ENCODE results near the gene EBP. TPM values are rescaled to one million over a fixed set of nuclear protein-coding genes. Genes with fewer than 3 reads are reported as not detected.

The EBP gene
- total RNA-seq, 3 donors from 2014 or later, result 60.5 to 161 (median 158) TPM

GRCh38 chrX:48512371-48512935 lies 9.2 kb upstream of the EBP start:
- no peak for DNase-seq
- Histone ChIP-seq H3K4me1 (ENCODE audit: low read depth) (no peaks in the 10 kb centered on the region), H3K36me3 (ENCODE audit: low read depth) (no peaks in the 10 kb centered on the region), H3K4me3 (no peak overlapping the region), H3K9me3 (no peaks in the 10 kb centered on the region)
- ATAC-seq, result no peak
- TF ChIP-seq CTCF (IDR thresholded peaks at IDR 0.05), result no peak
- intact Hi-C loops (cut with DNase I, micrococcal nuclease), result no loop called here

- Histone ChIP-seq H3K4me1 (ENCODE audit: low read depth) (no peaks in the 10 kb centered on the region), H3K9me3 (no peaks in the 10 kb centered on the region), H3K36me3 (ENCODE audit: low read depth) (no peaks in the 10 kb centered on the region), H3K4me3 (no peak overlapping the region)
- intact Hi-C loops (cut with DNase I, micrococcal nuclease), result no loop called here
- DNase-seq (no peak), ATAC-seq (no peak)
- TF ChIP-seq CTCF (IDR thresholded peaks at IDR 0.05), result no peak
Measured at GRCh38 chrX:48513670-48514069, 7.9 kb upstream of the EBP start.

- Histone ChIP-seq H3K36me3 (ENCODE audit: low read depth) (no peaks in the 10 kb centered on the region), H3K4me3 (no peak overlapping the region), H3K4me1 (ENCODE audit: low read depth) (no peaks in the 10 kb centered on the region), H3K9me3 (no peaks in the 10 kb centered on the region)
- intact Hi-C loops (cut with DNase I, micrococcal nuclease), result no loop called here
- no peak for TF ChIP-seq CTCF (IDR thresholded peaks at IDR 0.05)
- no peak for DNase-seq
- no peak for ATAC-seq
Measured at GRCh38 chrX:48514126-48514806, 7.3 kb upstream of the EBP start.

- no peaks in the 10 kb centered on the region for H3K36me3 ChIP-seq (ENCODE audit: low read depth)
- no peak for TF ChIP-seq CTCF (IDR thresholded peaks at IDR 0.05)
- ATAC-seq (no peak), DNase-seq (no peak)
- no peak overlapping the region for H3K4me3 ChIP-seq
- intact Hi-C loops (cut with DNase I, micrococcal nuclease), result no loop called here
- H3K9me3 ChIP-seq, result no peaks in the 10 kb centered on the region
- no peaks in the 10 kb centered on the region for H3K4me1 ChIP-seq (ENCODE audit: low read depth)
Measured at GRCh38 chrX:48514868-48515460, 6.6 kb upstream of the EBP start.

- DNase-seq, result no peak
- TF ChIP-seq CTCF (IDR thresholded peaks at IDR 0.05), result no peak
- H3K36me3 ChIP-seq (ENCODE audit: low read depth), result no peaks in the 10 kb centered on the region
- H3K4me1 ChIP-seq (ENCODE audit: low read depth), result no peaks in the 10 kb centered on the region
- no peak overlapping the region for H3K4me3 ChIP-seq
- ATAC-seq, result no peak
- no peaks in the 10 kb centered on the region for H3K9me3 ChIP-seq
- intact Hi-C loops (cut with DNase I, micrococcal nuclease), result no loop called here
Measured at GRCh38 chrX:48515842-48516241, 5.8 kb upstream of the EBP start.

All from mucosa of descending colon (tissue), 3 donors.